ENCODE results near the gene BOD1L2.

The BOD1L2 gene

GRCh38 chr18:57150828-57151227 lies 3.9 kb downstream of the BOD1L2 start:
- DNase-seq = peak; percentile 33 to 62

GRCh38 chr18:57154191-57154830 lies 7.4 kb downstream of the BOD1L2 start:
- no peak for DNase-seq

- no peak for DNase-seq
These were observed 17.5 kb downstream of the BOD1L2 start for GRCh38 chr18:57164401-57164800.

- no peak for DNase-seq
These were observed 20.9 kb downstream of the BOD1L2 start for GRCh38 chr18:57167617-57168308.

- DNase-seq = no peak
These were observed 24.1 kb downstream of the BOD1L2 start for GRCh38 chr18:57171026-57171425.

- no peak for DNase-seq
These were observed 28.6 kb downstream of the BOD1L2 start for GRCh38 chr18:57175532-57175931.

GRCh38 chr18:57185434-57185833 lies 38.5 kb downstream of the BOD1L2 start:
- no peak for DNase-seq

- no peak for DNase-seq
These were observed 42.1 kb downstream of the BOD1L2 start for GRCh38 chr18:57188851-57189557.

- DNase-seq = no peak
These were observed 43.1 kb downstream of the BOD1L2 start for GRCh38 chr18:57190026-57190425.

- DNase-seq = no peak
These were observed 47.2 kb downstream of the BOD1L2 start for GRCh38 chr18:57194070-57194469.

- no peak for DNase-seq
These were observed 47.7 kb downstream of the BOD1L2 start for GRCh38 chr18:57194622-57195021.

GRCh38 chr18:57195341-57195740 lies 48.5 kb downstream of the BOD1L2 start:
- no peak for DNase-seq

- DNase-seq = no peak
These were observed 50.4 kb downstream of the BOD1L2 start for GRCh38 chr18:57197261-57197660.

GRCh38 chr18:57198073-57198472 lies 51.2 kb downstream of the BOD1L2 start:
- DNase-seq = no peak
